Body of pancreas (tissue), 4 donors: Measurements from ENCODE around the gene LGALS3. TPM values are rescaled to one million over a fixed set of nuclear protein-coding genes. Genes with fewer than 3 reads are reported as not detected.

Source experiments
- ATAC-seq: fragments of 150-250 bp; one replicate; pipeline ENCODE4 v1.9.1; 2016
- DNase-seq, 4 donors: peaks; one replicate each; pipeline ENCODE4 v3.0.0-alpha.2; 2019
- H3K27ac ChIP-seq, 4 donors: fragments of 200-600 bp; sonication (generic); 1 replicate in 3 of 4; 2 replicates in 1 of 4; pipeline versions ENCODE4 v1.5.1 to v1.6.1; 2016 to 2019; ENCODE audit warnings: mild to moderate bottlenecking in 1 of 4, mixed read lengths in 1 of 4, moderate library complexity in 1 of 4
- H3K27me3 ChIP-seq, 2 donors: fragments of 200-600 bp; sonication (generic); one replicate each; pipeline ENCODE4 v1.6.0; 2016; ENCODE audit warnings: mild to moderate bottlenecking in 1 of 2
- H3K36me3 ChIP-seq, 2 donors: fragments of 200-600 bp; sonication (generic); replicated peaks in 1 of 2; 2 replicates each; pipeline ENCODE4 v1.5.1; 2016; ENCODE audit warnings: low read depth in 2 of 2; ENCODE audit not compliant: insufficient read depth in 1 of 2
- H3K4me1 ChIP-seq: fragments of 200-600 bp; sonication (generic); one replicate; pipeline ENCODE4 v1.6.0; 2016
- H3K4me3 ChIP-seq, 2 donors: fragments of 200-600 bp; sonication (generic); 1 replicate in 1 of 2; 2 replicates in 1 of 2; pipeline ENCODE4 v1.5.1; 2016 to 2019
- H3K9me3 ChIP-seq, 3 donors: fragments of 200-600 bp; sonication (generic); 1 replicate in 2 of 3; 2 replicates in 1 of 3; pipeline ENCODE4 v1.5.1; 2016
- POLR2A ChIP-seq, 3 donors: fragments of 450-650 bp; IDR thresholded peaks; one replicate each; pipeline ENCODE4 v1.6.1; 2016; ENCODE audit warnings: antibody characterized with exemption in 3 of 3, mild to moderate bottlenecking in 2 of 3
- WGBS, 2 donors: methylation state at CpG; one replicate each; pipeline ENCODE4 v1.1.5; 2017; 5-methylcytosine and 5-hydroxymethylcytosine counted together
- intact Hi-C: fragments of 100-400 bp; cut with DNase I; formaldehyde crosslinking; loops from one replicate; pipeline ENCODE4 v1.15.1; 2023
- total RNA-seq, 2 donors: library from RNA; depleted of rRNA; stranded (reverse); fragments of >200 nt; gene quantifications; one replicate each; pipeline ENCODE4 v1.1.0, GENCODE V29; 2016
- TF ChIP-seq, protein P1 (sequence below), 7 experiments: fragments of 450-650 bp in 4 of 7; fragments of 200-600 bp in 3 of 7; sonication (generic) in 3 of 7; IDR thresholded peaks; one replicate each; pipeline ENCODE4 v1.5.1; 2016 to 2019; ENCODE audit warnings: antibody characterized with exemption in 7 of 7

LGALS3 gene
- total RNA-seq, 2 donors from 2014 or later = 53.4 to 145 TPM

DNA sequence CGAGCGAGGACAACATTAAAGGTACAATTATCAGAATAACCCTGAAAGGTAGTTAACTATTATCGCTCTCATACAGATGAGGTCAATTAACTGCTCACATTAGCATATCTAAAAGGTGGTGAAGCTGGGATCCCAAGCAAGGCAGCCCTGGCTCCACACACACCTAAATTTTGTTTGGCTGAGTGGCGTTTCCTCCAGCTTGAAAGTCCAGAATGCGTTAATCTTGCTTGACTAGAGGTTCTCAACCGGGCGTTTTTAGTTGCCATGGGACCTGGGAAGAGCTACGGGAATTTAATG, 61.8 kb downstream of the LGALS3 start:
- Histone ChIP-seq H3K27me3 (no peaks in the 10 kb centered on the region), H3K9me3 (no peaks in the 10 kb centered on the region), H3K4me1 (peaks cover 6% of the 10 kb centered on the region), H3K27ac (no peak overlapping the region), H3K4me3 (no peak overlapping the region), H3K36me3 (no peaks in the 10 kb centered on the region)
- WGBS, 2 donors = 5 to 8% methylated on average over 8 of the region's 8 CpGs
- ATAC-seq = no peak
- DNase-seq = no peak
- intact Hi-C loops = no loop called here
- TF ChIP-seq, protein P1, sequence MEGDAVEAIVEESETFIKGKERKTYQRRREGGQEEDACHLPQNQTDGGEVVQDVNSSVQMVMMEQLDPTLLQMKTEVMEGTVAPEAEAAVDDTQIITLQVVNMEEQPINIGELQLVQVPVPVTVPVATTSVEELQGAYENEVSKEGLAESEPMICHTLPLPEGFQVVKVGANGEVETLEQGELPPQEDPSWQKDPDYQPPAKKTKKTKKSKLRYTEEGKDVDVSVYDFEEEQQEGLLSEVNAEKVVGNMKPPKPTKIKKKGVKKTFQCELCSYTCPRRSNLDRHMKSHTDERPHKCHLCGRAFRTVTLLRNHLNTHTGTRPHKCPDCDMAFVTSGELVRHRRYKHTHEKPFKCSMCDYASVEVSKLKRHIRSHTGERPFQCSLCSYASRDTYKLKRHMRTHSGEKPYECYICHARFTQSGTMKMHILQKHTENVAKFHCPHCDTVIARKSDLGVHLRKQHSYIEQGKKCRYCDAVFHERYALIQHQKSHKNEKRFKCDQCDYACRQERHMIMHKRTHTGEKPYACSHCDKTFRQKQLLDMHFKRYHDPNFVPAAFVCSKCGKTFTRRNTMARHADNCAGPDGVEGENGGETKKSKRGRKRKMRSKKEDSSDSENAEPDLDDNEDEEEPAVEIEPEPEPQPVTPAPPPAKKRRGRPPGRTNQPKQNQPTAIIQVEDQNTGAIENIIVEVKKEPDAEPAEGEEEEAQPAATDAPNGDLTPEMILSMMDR (IDR thresholded peaks at IDR 0.05) = no peak
- no peak for TF ChIP-seq POLR2A (IDR thresholded peaks at IDR 0.05)

DNA sequence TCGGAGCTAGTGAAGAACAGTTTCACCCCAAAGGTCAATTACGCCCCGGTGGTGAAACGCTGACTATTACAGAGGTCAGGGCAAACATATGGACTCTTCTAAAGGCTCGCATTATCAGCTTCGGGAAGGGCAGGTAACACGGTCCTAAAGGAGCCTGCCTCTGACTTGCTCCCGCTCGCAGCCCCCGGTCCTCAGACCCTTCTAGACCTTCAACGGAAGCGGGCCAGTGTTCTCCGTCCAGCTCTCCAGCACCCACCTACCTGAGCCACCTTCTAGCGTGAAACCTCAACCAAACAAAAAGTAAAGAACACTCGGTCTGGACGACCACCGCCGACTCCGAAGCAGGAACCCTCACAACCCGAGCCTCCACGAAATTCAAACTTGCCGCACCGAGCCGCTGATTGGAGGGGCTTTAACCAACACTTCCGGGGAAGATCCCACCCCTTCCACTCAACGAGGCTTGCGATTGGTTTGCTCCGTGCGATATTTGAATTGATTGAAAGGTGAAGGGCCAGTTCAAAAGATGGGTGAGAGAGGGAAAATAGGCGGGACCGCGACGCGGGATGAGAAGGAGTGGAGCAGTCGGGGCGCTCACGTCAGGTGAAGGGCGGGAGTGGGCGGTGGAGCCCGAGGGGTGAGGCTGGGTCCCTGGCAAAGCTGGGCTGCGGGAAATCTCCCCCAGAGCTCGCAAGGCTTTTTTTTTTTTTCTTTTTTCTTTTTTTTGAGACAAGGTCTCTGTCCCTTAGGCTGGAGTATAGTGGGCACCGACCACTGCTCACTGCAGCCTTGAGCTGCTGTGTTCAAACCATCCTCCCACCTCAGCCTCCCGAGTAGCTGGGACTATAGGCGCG, 62.4 kb downstream of the LGALS3 start, which contains the start of gene DLGAP5:
Gene DLGAP5 (minus strand): TSS at position 383 of the 851 bp plus-strand sequence. CDS start 2,406 bp downstream, outside the sequence.
- 1 to 2% methylated on average over 28 to 46 of the region's 46 CpGs for WGBS, 2 donors
- DNase-seq = peak; percentile 90 to 95 (median 92)
- Histone ChIP-seq H3K4me1 (peaks cover 6% of the 10 kb centered on the region), H3K27me3 (no peaks in the 10 kb centered on the region), H3K27ac (peak within 1 kb of the TSS in 2 of 4 donors; percentile 21 to 49), H3K36me3 (no peaks in the 10 kb centered on the region), H3K9me3 (no peaks in the 10 kb centered on the region), H3K4me3 (peak within 1 kb of the TSS; percentile 13 to 17)
- ATAC-seq = peak; percentile 100
- intact Hi-C loops = no loop called here
- TF ChIP-seq POLR2A (IDR thresholded peaks at IDR 0.05) = peak in 2 of 3 donors; percentile 51 to 59
- TF ChIP-seq, protein P1 (IDR thresholded peaks at IDR 0.05) = no peak

DNA sequence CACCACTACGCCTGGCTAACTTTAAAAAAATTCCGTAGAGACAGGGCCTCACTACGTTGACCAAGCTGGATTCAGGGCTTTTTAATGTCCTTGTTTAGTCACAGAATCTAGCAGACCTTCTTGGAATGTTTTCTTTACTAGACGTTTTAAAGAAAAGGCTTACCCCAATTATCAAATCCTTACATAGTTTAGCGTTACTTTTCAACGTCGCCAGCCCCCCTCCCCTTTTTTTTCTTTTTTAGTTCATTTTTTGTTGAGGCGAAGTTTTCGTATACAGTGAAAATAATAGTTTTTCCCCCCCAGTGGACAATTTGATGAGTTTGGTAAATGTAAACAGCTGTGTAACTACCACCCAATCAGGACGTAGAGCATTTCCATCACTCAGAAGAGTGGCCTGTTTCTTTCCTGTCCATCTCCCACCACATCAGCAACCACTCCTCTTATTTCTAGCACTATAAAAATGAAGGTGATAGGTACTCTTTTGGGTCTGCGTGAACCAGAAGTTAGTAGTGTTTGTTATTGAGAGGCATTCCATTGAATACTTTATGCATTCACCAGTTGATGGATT, 63.1 kb downstream of the LGALS3 start:
- WGBS, 2 donors = 45 to 55% methylated on average over 11 of the region's 11 CpGs
- Histone ChIP-seq H3K9me3 (no peaks in the 10 kb centered on the region), H3K4me1 (peaks cover 6% of the 10 kb centered on the region), H3K27me3 (no peaks in the 10 kb centered on the region), H3K4me3 (peak overlapping the region; percentile 13 to 17), H3K36me3 (no peaks in the 10 kb centered on the region), H3K27ac (peak overlapping the region in 2 of 4 donors; percentile 21 to 49)
- intact Hi-C loops = no loop called here
- ATAC-seq (no peak), DNase-seq (no peak)
- TF ChIP-seq, protein P1 (IDR thresholded peaks at IDR 0.05) = no peak
- TF ChIP-seq POLR2A (IDR thresholded peaks at IDR 0.05) = no peak

DNA sequence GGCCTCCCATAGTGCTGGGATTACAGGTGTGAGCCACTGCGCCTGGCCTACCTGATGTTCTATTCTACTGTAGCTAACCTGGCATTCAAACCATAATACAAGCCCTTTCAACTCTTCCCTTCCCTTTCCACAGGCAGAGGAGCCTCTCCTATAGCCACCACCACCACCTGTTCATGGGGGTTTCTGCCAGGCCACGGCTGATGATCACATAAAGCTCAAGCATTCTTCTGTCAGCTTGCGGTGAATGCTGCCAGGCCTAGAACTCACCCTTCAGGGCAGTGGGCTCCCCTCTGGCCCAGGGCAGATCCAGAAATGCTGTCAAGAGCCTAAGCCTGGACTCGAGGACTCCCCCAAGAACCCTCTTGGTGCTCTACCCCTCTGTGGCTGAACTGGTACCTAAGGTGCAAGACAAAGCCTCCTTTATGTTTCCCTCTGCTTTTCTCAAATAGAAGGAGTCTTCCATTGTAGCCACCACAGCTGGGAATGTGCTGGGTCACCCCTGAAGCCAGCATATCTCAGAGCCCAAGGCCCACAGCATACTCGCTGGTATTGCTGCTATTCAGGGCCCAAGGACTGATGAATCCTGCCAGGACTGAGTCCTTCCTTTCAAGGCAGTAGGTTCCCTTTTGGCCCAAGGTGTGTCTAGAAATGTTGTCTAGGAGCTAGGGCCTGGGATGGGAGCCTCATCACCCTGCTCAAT, 65.8 kb downstream of the LGALS3 start:
- no peaks in the 10 kb centered on the region for H3K9me3 ChIP-seq
- H3K4me3 ChIP-seq = no peak overlapping the region
- no peak overlapping the region for H3K27ac ChIP-seq
- no peak for ATAC-seq
- no peak for TF ChIP-seq POLR2A (IDR thresholded peaks at IDR 0.05)
- TF ChIP-seq, protein P1 (IDR thresholded peaks at IDR 0.05) = no peak
- H3K36me3 ChIP-seq = no peaks in the 10 kb centered on the region
- DNase-seq = no peak
- no peaks in the 10 kb centered on the region for H3K27me3 ChIP-seq
- H3K4me1 ChIP-seq = peaks cover 6% of the 10 kb centered on the region
- intact Hi-C loops = no loop called here
- WGBS, 2 donors = 85 to 96% methylated on average over 4 to 5 of the region's 5 CpGs

Other genes starting within 250 kb of the LGALS3 start
- gene GCH1, start 226.4 kb upstream of the LGALS3 start, total RNA-seq = 10 to 100 TPM in 1 of 2 donors, 1 to 10 TPM in 1; 6.0 to 11.9 TPM
- 1 to 10 TPM in 1 of 2 donors, under 1 TPM in 1; 0.66 to 1.0 TPM for gene WDHD1, start 102.2 kb upstream of the LGALS3 start, total RNA-seq
- gene SOCS4, start 102.0 kb upstream of the LGALS3 start, total RNA-seq = 1 to 10 TPM; 6.6 to 9.9 TPM
- gene MAPK1IP1L, start 77.6 kb upstream of the LGALS3 start, total RNA-seq = 10 to 100 TPM in 1 of 2 donors, 1 to 10 TPM in 1; 7.9 to 13.2 TPM
- not detected for gene DLGAP5, start 62.3 kb downstream of the LGALS3 start, total RNA-seq
- gene FBXO34, start 142.2 kb downstream of the LGALS3 start, total RNA-seq = 10 to 100 TPM; 14.2 to 17.4 TPM